ENCODE measurements around the gene SLC25A13. TPM values are rescaled to one million over a fixed set of nuclear protein-coding genes. Genes with fewer than 3 reads are reported as not detected.

The SLC25A13 gene
- total and polyA plus RNA-seq, 2 of the 4 experiments (the other 2 are of a cell fraction) = 7.4 to 11.7 TPM

DNA sequence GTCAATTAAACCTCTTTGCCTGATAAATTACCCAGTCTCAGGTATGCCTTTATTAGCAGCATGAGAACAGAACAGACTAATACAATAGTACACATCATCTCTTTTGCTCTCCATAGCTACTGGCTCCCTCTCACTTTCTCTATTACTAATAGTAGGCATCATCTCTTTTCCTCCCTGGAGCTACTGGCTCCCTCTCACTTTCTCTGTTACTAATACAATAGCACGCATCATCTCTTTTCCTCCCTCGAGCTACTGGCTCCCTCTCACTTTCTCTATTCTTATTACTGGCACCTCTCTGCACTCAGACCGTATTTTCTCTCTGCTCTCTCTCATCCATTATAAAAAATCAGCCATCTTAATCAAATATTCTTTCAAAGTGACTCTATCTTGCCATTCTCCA, 37.1 kb downstream of the SLC25A13 start:
- Histone ChIP-seq H2AK9ac (replicated peaks; ENCODE audit: low read depth, low read length, poor library complexity) (no peak overlapping the region), H2BK120ac (ENCODE audit: low read depth, low read length) (no peak overlapping the region), H2BK20ac (ENCODE audit: low read depth, low read length) (no peak overlapping the region), H3K56ac (ENCODE audit: extremely low read depth, insufficient read depth, low read length) (no peak overlapping the region), H3K36me3 (ENCODE audit: control insufficient read depth, insufficient read depth, low read length) (no peaks in the 10 kb centered on the region), H4K5ac (ENCODE audit: low read depth, low read length) (no peak overlapping the region), H2BK5ac (ENCODE audit: low read depth, low read length, poor library complexity, severe bottlenecking) (no peak overlapping the region), H3K27me3 (ENCODE audit: control insufficient read depth, insufficient read depth, low read length) (no peaks in the 10 kb centered on the region), H4K8ac (ENCODE audit: low read depth in 2 of 2, low read length in 2 of 2) (no peak overlapping the region), H3K4me2 (ENCODE audit: low read depth, low read length) (no peak overlapping the region), H2AK5ac (ENCODE audit: low read depth, low read length) (no peak overlapping the region), H3K4me3 (ENCODE audit: insufficient read depth, low read depth, low read length) (no peak overlapping the region), H3K14ac (replicated peaks; ENCODE audit: low read depth, low read length) (no peak overlapping the region), H3K79me1 (ENCODE audit: low read depth in 1 of 2, low read length in 2 of 2) (peaks cover 22% of the 10 kb centered on the region in 2 experiments; a peak in 3 of 4 replicates), H2BK15ac (ENCODE audit: low read depth, low read length) (no peak overlapping the region), H3K9me3 (ENCODE audit: control insufficient read depth, insufficient read depth, low read length) (no peaks in the 10 kb centered on the region), H2AFZ (replicated peaks; ENCODE audit: low read length, poor library complexity) (no peak overlapping the region), H3K23ac (ENCODE audit: low read depth, low read length) (no peak overlapping the region), H3K27ac (ENCODE audit: insufficient read depth, low read length) (no peak overlapping the region), H3K4me1 (ENCODE audit: control insufficient read depth, insufficient read depth, low read length) (no peaks in the 10 kb centered on the region), H3K9ac (ENCODE audit: low read depth, low read length) (no peak overlapping the region), H4K91ac (ENCODE audit: insufficient read depth, low read depth, low read length) (no peak overlapping the region), H3K9me1 (ENCODE audit: insufficient read depth, low read length) (peaks cover 6% of the 10 kb centered on the region; the same call in 1 of the 2 replicates), H3K4ac (ENCODE audit: low read depth, low read length) (no peak overlapping the region), H3K18ac (ENCODE audit: low read depth, low read length) (no peak overlapping the region), H4K20me1 (ENCODE audit: insufficient read depth, low read length) (0 out of 2 replicates have a peak, but pooled peaks cover 6% of the 10 kb centered on the region)
- in situ Hi-C loops (cut with MboI; ENCODE audit: low sequenced_read_pairs) (no loop called here), intact Hi-C loops (cut with micrococcal nuclease) (no loop called here), dilution Hi-C loops (cut with HindIII; ENCODE audit: low sequenced_read_pairs, unreplicated experiment) (no loop called here)
- no peak for ATAC-seq (ENCODE audit: low read depth)
- WGBS, 2 experiments (ENCODE audit: extremely low coverage in 2 of 2, insufficient read length in 1 of 2) = 92% methylated on average over 2 of the region's 3 CpGs; no CpG with 5 or more reads in 1 of the 2 experiments
- TF ChIP-seq MAZ (IDR thresholded peaks at IDR 0.05; ENCODE audit: borderline replicate concordance, low read depth, low read length) (no peak), RAD21 (IDR thresholded peaks at IDR 0.05; ENCODE audit: low read length) (no peak), NFE2L2 (IDR thresholded peaks at IDR 0.05; ENCODE audit: low read depth, low read length) (no peak), MAFK (IDR thresholded peaks at IDR 0.05; ENCODE audit: low read depth, low read length) (no peak), CEBPB (IDR thresholded peaks at IDR 0.05; ENCODE audit: low read depth, low read length) (no peak), BHLHE40 (IDR thresholded peaks at IDR 0.05; ENCODE audit: low read depth, low read length) (no peak)
- CTCF ChIA-PET = interaction anchor here (0.6 kb wide), 1 partner anchor 98 kb away, joined by 5 read pairs; no protein-coding TSS in a partner anchor
- DNase-seq = no peak
- no TSS peak for BruUV-seq (replicated peaks)
- POLR2A ChIA-PET (ENCODE audit: unreplicated experiment) = no interaction called here

Measured in IMR-90 (cell line).